Neural cell (in vitro differentiated cells): ENCODE results near the gene ISG20. TPM values are rescaled to one million over a fixed set of nuclear protein-coding genes. Genes with fewer than 3 reads are reported as not detected.

Experiments
- H2AFZ ChIP-seq: fragments of 200-600, 300-800 bp; sonication (generic), shearing (Covaris generic); 2 replicates; pipeline ENCODE4 v1.6.0; 2014; ENCODE audit warnings: low read depth, mild to moderate bottlenecking, antibody characterized with exemption, low read length, moderate library complexity
- H3F3A ChIP-seq: fragments of 200-600 bp; shearing (Covaris generic); 2 replicates; pipeline ENCODE4 v1.6.1; 2016; ENCODE audit warnings: mild to moderate bottlenecking, moderate library complexity, mixed read lengths, antibody characterized with exemption, low read length; ENCODE audit not compliant: insufficient read depth, poor library complexity, severe bottlenecking
- H3K27ac ChIP-seq: fragments of 200-600, 300-800 bp; sonication (generic), shearing (Covaris generic); 2 replicates; pipeline ENCODE4 v1.5.1; 2014; ENCODE audit warnings: mild to moderate bottlenecking, low read length, moderate library complexity
- H3K27me3 ChIP-seq: fragments of 300-800, 200-600 bp; sonication (generic), shearing (Covaris generic); 2 replicates; pipeline ENCODE4 v1.6.0; 2014; ENCODE audit warnings: mild to moderate bottlenecking, low read depth, low read length, moderate library complexity; ENCODE audit not compliant: insufficient read depth
- H3K36me3 ChIP-seq: fragments of 300-800, 200-600 bp; sonication (generic), shearing (Covaris generic); 2 replicates; pipeline ENCODE4 v1.5.1; 2014; ENCODE audit warnings: mild to moderate bottlenecking, antibody characterized with exemption, low read length, moderate library complexity; ENCODE audit not compliant: insufficient read depth
- H3K4me2 ChIP-seq: fragments of 300-800, 200-600 bp; sonication (generic), shearing (Covaris generic); 2 replicates; pipeline ENCODE4 v1.6.0; 2014; ENCODE audit warnings: mild to moderate bottlenecking, low read length
- H3K4me3 ChIP-seq: fragments of 300-800, 200-600 bp; sonication (generic), shearing (Covaris generic); 2 replicates; pipeline ENCODE4 v1.5.1; 2014; ENCODE audit warnings: mild to moderate bottlenecking, low read length, moderate library complexity
- H3K79me2 ChIP-seq: fragments of 200-600 bp; shearing (Covaris generic); replicated peaks from 2 replicates; pipeline ENCODE4 v1.6.0; 2014; ENCODE audit warnings: mild to moderate bottlenecking, low read length, moderate library complexity; ENCODE audit not compliant: insufficient read depth
- H3K9ac ChIP-seq: fragments of 300-800, 200-600 bp; sonication (generic), shearing (Covaris generic); 2 replicates; pipeline ENCODE4 v1.6.1; 2016; ENCODE audit warnings: mild to moderate bottlenecking, low read length, mixed read lengths
- H3K9me2 ChIP-seq: fragments of 200-600 bp; shearing (Covaris generic); 2 replicates; pipeline ENCODE4 v1.6.1; 2016; ENCODE audit warnings: mild to moderate bottlenecking, low read length, mixed read lengths; ENCODE audit not compliant: insufficient read depth
- H3K9me3 ChIP-seq: fragments of 200-600, 300-800 bp; sonication (generic), shearing (Covaris generic); 2 replicates; pipeline ENCODE4 v1.6.1; 2016; ENCODE audit warnings: mild to moderate bottlenecking, mixed run types, low read length, moderate library complexity, mixed read lengths
- H4K20me1 ChIP-seq: fragments of 200-600 bp; shearing (Covaris generic); 2 replicates; pipeline ENCODE4 v1.6.1; 2016; ENCODE audit warnings: mild to moderate bottlenecking, mixed run types; ENCODE audit not compliant: insufficient read depth
- CTCF ChIP-seq: fragments of 450-650 bp; IDR thresholded peaks from 2 replicates; pipeline ENCODE4 v1.5.1; 2014; ENCODE audit warnings: antibody characterized with exemption, mild to moderate bottlenecking, moderate library complexity; ENCODE audit not compliant: poor library complexity, severe bottlenecking
- EP300 ChIP-seq: fragments of 450-650 bp; conservative IDR thresholded peaks from 2 replicates; pipeline ENCODE4 v1.6.1; 2014; ENCODE audit warnings: antibody characterized with exemption, mild to moderate bottlenecking, moderate library complexity; ENCODE audit not compliant: poor library complexity, severe bottlenecking
- EZH2 ChIP-seq: fragments of 200-600, 300-800 bp; shearing (Covaris generic), sonication (generic); IDR thresholded peaks from 2 replicates; pipeline ENCODE4 v1.6.1; 2014; ENCODE audit warnings: antibody characterized with exemption, low read length, borderline replicate concordance, mild to moderate bottlenecking; ENCODE audit not compliant: insufficient read depth, poor library complexity, severe bottlenecking
- MXI1 ChIP-seq: fragments of 450-650 bp; conservative IDR thresholded peaks from 2 replicates; pipeline ENCODE4 v1.6.1; 2014; ENCODE audit warnings: antibody characterized with exemption, mild to moderate bottlenecking; ENCODE audit not compliant: poor library complexity, severe bottlenecking
- POLR2AphosphoS5 ChIP-seq: IDR thresholded peaks from 2 replicates; pipeline ENCODE4 v1.6.1; 2012
- RAD21 ChIP-seq: fragments of 450-650 bp; conservative IDR thresholded peaks from 2 replicates; pipeline ENCODE4 v1.6.1; 2014; ENCODE audit warnings: antibody characterized with exemption, mild to moderate bottlenecking, moderate library complexity
- REST ChIP-seq: IDR thresholded peaks from 2 replicates; pipeline ENCODE4 v1.6.1; 2012; ENCODE audit warnings: borderline replicate concordance
- SMC3 ChIP-seq: fragments of 450-650 bp; conservative IDR thresholded peaks from 2 replicates; pipeline ENCODE4 v1.6.1; 2014; ENCODE audit warnings: antibody characterized with exemption, mild to moderate bottlenecking, moderate library complexity; ENCODE audit not compliant: poor library complexity
- TAF1 ChIP-seq: IDR thresholded peaks from 2 replicates; pipeline ENCODE4 v1.6.1; 2012; ENCODE audit warnings: low read depth
- polyA plus RNA-seq: library from polyadenylated mRNA; depleted of rRNA; stranded (reverse); fragments of >200 nt; gene quantifications from 2 replicates; pipeline ENCODE4 v1.2.3, GENCODE V29; 2014

The ISG20 gene
- polyA plus RNA-seq, 1 donor from 2014 or later: 0.88 TPM

GRCh38 chr15:88664151-88664778 lies 25.4 kb downstream of the ISG20 start:
- H3K36me3 ChIP-seq: no peaks in the 10 kb centered on the region
- TF ChIP-seq SMC3: no peak
- no peak for TF ChIP-seq RAD21
- TF ChIP-seq POLR2AphosphoS5: no peak
- no peak for TF ChIP-seq MXI1
- no peak for TF ChIP-seq EP300
- TF ChIP-seq CTCF: no peak
- no peak overlapping the region for H3K4me2 ChIP-seq
- no peak overlapping the region for H2AFZ ChIP-seq
- H4K20me1 ChIP-seq: no peaks in the 10 kb centered on the region
- no peak overlapping the region for H3K27ac ChIP-seq
- H3K4me3 ChIP-seq: no peak overlapping the region
- no peaks in the 10 kb centered on the region for H3K9me3 ChIP-seq
- H3F3A ChIP-seq: no peaks in the 10 kb centered on the region
- no peak overlapping the region for H3K9ac ChIP-seq
- no peaks in the 10 kb centered on the region for H3K9me2 ChIP-seq
- H3K79me2 ChIP-seq: no peaks in the 10 kb centered on the region
- H3K27me3 ChIP-seq: no peaks in the 10 kb centered on the region

- no peaks in the 10 kb centered on the region for H3K36me3 ChIP-seq
- TF ChIP-seq TAF1 (no peak), POLR2AphosphoS5 (no peak), EZH2 (no peak), CTCF (no peak), MXI1 (no peak), SMC3 (no peak)
- no peak overlapping the region for H3K4me3 ChIP-seq
- no peaks in the 10 kb centered on the region for H3F3A ChIP-seq
- H4K20me1 ChIP-seq: no peaks in the 10 kb centered on the region
- no peaks in the 10 kb centered on the region for H3K9me3 ChIP-seq
- H3K9me2 ChIP-seq: no peaks in the 10 kb centered on the region
- H3K9ac ChIP-seq: no peak overlapping the region
- no peaks in the 10 kb centered on the region for H3K27me3 ChIP-seq
- H3K4me2 ChIP-seq: no peak overlapping the region
- H3K79me2 ChIP-seq: no peaks in the 10 kb centered on the region
- no peak overlapping the region for H2AFZ ChIP-seq
- H3K27ac ChIP-seq: no peak overlapping the region
Measured at GRCh38 chr15:88674661-88675060, 35.8 kb downstream of the ISG20 start.

- H3K36me3 ChIP-seq: no peaks in the 10 kb centered on the region
- H3K9ac ChIP-seq: no peak overlapping the region
- H3K9me2 ChIP-seq: no peaks in the 10 kb centered on the region
- no peaks in the 10 kb centered on the region for H4K20me1 ChIP-seq
- no peaks in the 10 kb centered on the region for H3K9me3 ChIP-seq
- H2AFZ ChIP-seq: no peak overlapping the region
- no peaks in the 10 kb centered on the region for H3K79me2 ChIP-seq
- H3K4me3 ChIP-seq: no peak overlapping the region
- no peak overlapping the region for H3K27ac ChIP-seq
- TF ChIP-seq SMC3: no peak
- TF ChIP-seq TAF1: no peak
- TF ChIP-seq EZH2: no peak
- TF ChIP-seq EP300: no peak
- TF ChIP-seq POLR2AphosphoS5: no peak
- no peak for TF ChIP-seq CTCF
- no peak for TF ChIP-seq RAD21
- no peak for TF ChIP-seq MXI1
- no peak for TF ChIP-seq REST
- H3K4me2 ChIP-seq: no peak overlapping the region
- no peaks in the 10 kb centered on the region for H3F3A ChIP-seq
- no peaks in the 10 kb centered on the region for H3K27me3 ChIP-seq
Measured at GRCh38 chr15:88678755-88679154, 39.9 kb downstream of the ISG20 start.
